GM10248 (cell line): ENCODE measurements around the gene GBP3.

Source experiments
- CTCF ChIA-PET: fragments of 300-600 bp; sonication (Branson Sonifier 250); formaldehyde crosslinking; extraction: SDS; loops from one replicate; lab custom pipeline; 2021; ENCODE audit warnings: antibody characterized with exemption; lab: Yijun Ruan, JAX
- POLR2A ChIA-PET: fragments of 350-650 bp; sonication (Branson Sonifier 250); formaldehyde crosslinking; extraction: SDS; loops from one replicate; lab custom pipeline; 2020; ENCODE audit warnings: antibody characterized with exemption; lab: Yijun Ruan, JAX
- DNase-seq: peaks from one replicate; pipeline ENCODE4 v3.0.0; 2012; ENCODE audit errors: extremely low spot score
- TF ChIP-seq, protein P1 (sequence below): IDR thresholded peaks from 2 replicates; pipeline ENCODE4 v1.5.1; 2012; ENCODE audit warnings: mild to moderate bottlenecking, low read depth; ENCODE audit errors: extremely low read depth, missing control alignments, control extremely low read depth

GBP3 gene

DNA sequence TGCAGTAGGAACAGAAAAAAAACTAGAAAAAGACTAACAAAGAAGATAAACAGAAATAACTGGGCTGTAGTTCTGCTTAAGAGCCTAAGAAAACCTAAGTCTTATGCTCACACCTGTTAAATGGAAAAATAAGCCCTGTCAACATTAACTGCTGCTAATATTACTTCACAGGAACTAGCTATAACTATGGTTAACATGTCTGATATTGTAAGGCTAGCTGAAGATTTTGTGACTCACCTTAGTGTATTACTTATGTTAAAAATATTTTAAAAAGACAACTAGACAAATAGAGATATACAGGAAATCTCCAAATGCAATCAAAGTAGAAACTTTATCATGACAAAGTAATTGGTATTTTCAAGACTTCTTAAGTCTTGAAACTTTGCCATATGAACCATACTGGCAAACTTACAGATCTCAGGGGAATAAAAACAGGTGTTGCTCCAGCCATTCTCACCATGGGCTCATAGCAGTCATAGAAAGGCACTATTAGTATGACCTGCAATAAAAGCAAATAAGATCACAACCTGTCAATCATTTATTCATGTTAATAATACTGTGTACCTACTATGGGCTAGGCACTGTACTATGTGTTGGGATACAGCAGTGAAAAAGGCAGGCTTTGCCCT lies 60.9 kb downstream of the GBP3 start:
- TF ChIP-seq, protein P1, sequence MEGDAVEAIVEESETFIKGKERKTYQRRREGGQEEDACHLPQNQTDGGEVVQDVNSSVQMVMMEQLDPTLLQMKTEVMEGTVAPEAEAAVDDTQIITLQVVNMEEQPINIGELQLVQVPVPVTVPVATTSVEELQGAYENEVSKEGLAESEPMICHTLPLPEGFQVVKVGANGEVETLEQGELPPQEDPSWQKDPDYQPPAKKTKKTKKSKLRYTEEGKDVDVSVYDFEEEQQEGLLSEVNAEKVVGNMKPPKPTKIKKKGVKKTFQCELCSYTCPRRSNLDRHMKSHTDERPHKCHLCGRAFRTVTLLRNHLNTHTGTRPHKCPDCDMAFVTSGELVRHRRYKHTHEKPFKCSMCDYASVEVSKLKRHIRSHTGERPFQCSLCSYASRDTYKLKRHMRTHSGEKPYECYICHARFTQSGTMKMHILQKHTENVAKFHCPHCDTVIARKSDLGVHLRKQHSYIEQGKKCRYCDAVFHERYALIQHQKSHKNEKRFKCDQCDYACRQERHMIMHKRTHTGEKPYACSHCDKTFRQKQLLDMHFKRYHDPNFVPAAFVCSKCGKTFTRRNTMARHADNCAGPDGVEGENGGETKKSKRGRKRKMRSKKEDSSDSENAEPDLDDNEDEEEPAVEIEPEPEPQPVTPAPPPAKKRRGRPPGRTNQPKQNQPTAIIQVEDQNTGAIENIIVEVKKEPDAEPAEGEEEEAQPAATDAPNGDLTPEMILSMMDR: no peak
- ChIA-PET POLR2A (no interaction called here), CTCF (interaction anchor here (1.0 to 1.8 kb wide), 3 partner anchors 8 to 12 kb away, joined by 3 to 5 read pairs (median 4); no protein-coding TSS in a partner anchor)
- no peak for DNase-seq

DNA sequence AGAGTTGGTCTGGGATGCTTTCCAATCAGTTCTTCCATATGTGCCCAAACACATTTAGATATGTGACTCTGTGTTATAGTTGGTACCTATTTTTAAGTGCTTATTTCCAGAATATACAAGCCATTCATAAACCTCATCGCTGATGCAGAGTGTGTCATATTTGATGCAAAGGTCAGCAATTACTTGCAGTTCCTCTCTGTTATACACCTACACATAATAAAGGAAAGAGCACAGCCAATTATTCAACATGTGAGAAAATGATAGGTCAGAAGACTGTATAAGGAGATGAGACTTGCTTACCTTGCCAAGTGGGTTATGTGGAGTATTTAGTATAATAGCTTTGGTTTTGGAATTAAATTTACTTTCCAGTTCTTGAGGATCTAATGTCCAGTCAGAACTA lies 61.6 kb downstream of the GBP3 start:
- TF ChIP-seq, protein P1: no peak
- CTCF ChIA-PET: interaction anchor here (1.0 to 1.8 kb wide), 2 partner anchors 7 to 13 kb away, joined by 3 to 5 read pairs; no protein-coding TSS in a partner anchor
- no peak for DNase-seq
- POLR2A ChIA-PET: no interaction called here
